Fibroblast of lung (primary cell): ENCODE results near the gene ARHGAP42.

Experiments used
- CTCF ChIP-seq, 2 donors: IDR thresholded peaks in 1 of 2; conservative IDR thresholded peaks in 1 of 2; 1 replicate in 1 of 2; 2 replicates in 1 of 2; pipeline ENCODE4 v1.5.1; 2011 to 2012; ENCODE audit warnings: low read length in 2 of 2, control low read depth in 1 of 2, inconsistent platforms in 1 of 2, low read depth in 1 of 2, mild to moderate bottlenecking in 1 of 2
- EZH2 ChIP-seq: IDR thresholded peaks from 2 replicates; pipeline ENCODE4 v1.5.1; 2012; ENCODE audit warnings: low read length, control low read depth, mild to moderate bottlenecking; ENCODE audit errors: missing control alignments

DNA sequence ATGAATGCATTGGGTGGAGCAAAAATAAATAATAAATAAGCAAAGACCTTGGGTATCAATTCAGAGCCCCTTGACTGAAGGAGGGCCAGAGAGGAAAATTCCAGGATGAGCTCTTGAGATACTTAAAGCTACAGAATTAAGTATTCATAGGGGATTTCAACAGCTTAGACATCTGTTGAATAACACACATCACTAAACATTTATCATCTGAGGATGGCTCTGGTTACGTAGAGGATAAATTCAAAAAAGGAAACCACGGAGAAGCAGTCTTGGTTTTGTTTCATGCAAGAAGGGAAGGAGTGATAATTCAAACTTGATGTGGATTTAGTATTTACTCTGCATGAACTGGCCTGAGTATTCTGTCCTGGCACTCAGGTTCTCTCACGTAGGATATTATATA is 29.8 kb downstream of the ARHGAP42 start:
- TF ChIP-seq EZH2 (no peak), CTCF (conservative IDR thresholded peaks at IDR 0.05 in 1 of 2, IDR thresholded peaks at IDR 0.05 in 1 of 2; ENCODE audit: low read depth in 1 of 2, low read length in 2 of 2) (no peak)
